GM15510 (cell line): ENCODE results near the gene NPLOC4.

Experiments used
- POLR2A ChIP-seq: IDR thresholded peaks from 3 replicates; pipeline ENCODE4 v1.6.1; 2011; ENCODE audit warnings: borderline replicate concordance; ENCODE audit not compliant: insufficient read length; ENCODE audit errors: extremely low read depth

The NPLOC4 gene

DNA sequence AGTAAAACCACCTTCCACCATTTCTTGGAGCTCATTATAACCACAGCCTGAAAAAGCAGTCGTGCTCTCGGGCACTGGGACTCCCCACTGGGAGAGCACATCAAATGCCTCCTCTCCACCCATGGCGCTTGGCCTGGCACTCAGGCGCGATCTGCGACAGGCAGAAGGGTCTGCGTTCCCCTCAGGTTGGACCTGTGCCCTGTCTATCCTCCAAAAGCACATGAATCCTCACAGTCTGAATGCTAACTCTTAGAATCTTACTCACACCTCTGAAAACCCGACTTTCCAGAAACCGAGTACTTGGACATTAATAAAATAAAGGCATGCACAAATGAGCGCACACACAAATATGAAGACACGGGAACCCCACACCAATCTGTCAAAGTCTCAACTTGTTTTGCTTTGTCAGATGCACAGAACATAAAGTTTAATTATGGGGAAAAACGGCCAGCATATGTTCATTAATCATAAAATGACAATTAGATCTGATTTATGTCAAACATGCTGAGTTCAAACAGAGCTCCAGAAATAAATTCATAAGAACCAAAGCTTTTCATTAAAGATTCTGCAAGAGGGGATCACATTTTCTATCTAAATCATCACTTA is 64.2 kb downstream of the NPLOC4 start:
- TF ChIP-seq POLR2A: no peak

DNA sequence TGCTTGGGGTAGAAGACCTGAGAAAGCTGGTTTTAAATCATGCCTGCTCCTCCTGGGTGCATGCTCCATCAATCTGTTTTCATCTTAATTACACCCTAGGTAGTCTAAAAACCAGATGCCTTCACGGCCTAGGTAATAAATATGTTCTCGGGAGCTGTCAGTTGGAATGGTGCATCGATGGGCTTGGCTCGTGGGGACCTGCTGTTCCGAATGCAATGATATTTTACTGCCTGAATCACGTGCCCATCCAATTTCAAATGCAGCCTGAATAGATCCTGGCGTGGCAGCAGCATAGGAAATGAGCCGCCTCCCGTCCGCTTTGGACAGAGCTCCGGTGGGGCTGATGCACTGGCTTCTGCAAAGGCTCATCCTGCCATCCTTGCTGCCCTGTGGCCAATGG is 65.9 kb downstream of the NPLOC4 start:
- no peak for TF ChIP-seq POLR2A

DNA sequence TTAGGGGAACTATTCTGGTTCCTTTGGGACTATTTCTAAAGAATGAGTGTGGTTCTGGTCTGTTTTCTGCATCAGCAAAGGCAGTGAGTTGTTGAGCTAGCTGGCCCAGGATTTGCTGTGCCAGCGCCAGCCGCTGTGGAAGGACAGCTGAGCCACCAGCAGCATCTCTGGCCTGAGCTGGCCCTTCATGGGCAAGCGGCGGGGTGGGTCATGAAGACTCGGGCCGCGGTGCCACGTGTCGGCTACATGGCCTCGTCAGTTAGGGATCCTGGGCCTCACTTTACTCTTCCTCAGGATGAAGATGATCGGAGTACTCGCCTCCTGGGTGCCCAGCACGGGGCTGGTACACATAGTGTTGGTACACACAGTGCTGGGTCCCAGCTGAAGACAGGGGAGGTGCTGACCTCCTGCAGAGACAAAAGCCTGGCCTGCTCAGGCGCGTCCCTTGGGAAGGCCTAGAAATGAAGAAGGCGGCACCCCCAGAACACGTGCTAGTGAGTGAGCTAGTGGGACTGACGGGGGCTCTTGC is 66.9 kb downstream of the NPLOC4 start:
- TF ChIP-seq POLR2A: no peak

DNA sequence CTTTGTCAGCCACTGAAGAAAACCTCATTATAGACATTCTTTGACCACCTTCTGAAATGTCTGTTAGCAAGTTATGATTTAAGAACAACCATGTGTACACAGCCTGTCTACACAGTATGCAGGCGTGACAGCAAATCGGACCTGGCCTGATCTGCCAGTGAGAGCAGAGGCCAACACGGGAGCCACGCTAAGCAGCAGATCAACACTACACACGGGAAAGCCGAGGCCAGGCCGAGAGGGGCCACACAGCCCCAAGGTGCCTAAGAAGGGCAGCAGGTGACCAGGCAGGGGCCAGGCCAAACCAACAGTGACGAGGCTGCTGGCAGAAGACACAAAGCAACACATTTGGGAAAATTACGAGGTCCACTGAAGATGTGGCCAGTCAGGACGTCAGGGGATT is 68.5 kb downstream of the NPLOC4 start:
- TF ChIP-seq POLR2A: no peak

DNA sequence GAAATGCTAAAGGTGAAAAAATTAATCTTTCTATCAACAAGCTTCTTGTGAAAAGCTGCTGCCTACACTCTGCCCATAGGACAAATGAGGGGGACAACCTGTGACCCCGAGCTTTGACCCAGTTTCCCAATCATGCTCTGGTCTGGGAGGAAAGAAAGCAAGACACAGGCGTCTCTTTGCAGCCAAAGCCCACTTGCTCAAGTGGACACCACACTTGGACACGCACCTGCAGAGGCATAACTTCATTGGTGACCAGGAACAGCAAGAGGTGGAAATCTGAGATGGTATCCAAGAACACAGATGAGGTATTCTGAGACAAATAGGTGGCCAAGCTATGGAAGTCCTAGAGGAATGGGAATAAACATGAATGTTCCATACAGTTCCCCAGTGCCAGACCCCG is 69.7 kb downstream of the NPLOC4 start:
- no peak for TF ChIP-seq POLR2A

DNA sequence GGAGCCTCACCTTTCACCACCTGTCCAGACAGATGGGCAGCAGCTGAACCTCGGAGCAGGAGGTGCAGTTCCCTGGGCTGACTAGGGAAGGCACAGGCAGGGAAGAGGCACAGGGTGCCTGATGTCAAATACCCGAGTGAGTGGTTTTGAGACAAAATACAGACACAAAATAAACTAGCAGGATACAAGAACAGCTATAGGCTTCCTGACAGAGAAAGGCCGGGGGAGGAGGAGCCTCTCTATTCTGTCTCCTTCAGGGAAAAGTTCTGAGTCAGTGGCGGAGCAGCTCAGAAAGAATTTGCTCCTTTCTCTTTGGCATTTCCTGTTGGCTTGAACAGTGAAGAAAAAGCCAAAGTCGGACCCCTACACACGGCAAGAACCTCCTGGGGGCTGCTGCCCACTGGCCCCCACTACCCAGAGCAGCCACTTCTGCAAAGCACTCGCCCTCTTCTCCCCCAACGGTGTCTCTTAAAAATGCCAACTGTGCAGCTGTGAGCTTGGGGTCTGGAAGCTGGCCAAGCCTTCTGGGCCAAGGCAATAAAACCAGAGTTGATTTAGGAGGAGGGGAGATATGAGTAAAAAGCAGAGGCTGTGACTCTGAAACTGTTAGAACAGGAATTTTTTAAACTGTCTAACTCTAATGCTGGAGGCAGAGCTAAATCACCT is 70.3 kb downstream of the NPLOC4 start:
- no peak for TF ChIP-seq POLR2A

DNA sequence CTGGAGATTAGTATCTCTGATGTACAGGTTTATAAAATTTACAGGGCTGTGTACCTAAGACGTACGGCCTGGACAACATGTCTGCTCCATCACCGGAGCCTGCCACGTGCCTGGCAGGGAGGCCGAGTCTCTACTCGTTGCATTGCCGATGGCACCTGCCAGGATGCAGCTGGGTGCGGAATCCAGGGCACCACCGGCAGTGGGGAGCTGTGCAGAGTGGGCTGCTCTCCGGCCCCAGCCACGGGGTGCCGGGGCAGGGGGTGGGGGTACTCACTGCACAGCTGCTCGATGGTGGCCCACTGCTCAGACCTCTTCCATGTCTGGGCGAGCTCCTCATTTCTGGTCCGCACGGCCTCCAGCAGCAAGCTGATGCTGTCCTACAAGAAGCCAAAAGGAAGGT is 71.7 kb downstream of the NPLOC4 start:
- no peak for TF ChIP-seq POLR2A

DNA sequence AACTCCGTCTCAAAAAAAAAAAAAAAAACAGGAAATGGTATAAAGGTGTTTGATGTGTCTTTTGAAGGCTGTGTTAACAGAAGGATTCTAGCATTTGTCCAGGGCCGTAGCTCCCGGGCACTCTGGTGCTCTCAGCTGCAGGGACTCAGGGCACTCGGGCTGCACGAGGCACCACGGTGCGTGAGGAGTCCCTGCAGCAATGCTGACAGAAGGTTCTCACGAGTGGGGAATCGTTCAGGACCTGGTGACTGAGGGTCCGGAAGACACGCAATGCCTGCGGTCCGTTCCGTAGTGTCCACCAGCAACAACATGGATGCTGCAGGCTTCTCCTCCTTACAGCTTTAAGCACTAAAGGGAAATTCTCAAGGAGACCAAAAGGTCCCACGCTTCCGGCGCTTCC is 72.1 kb downstream of the NPLOC4 start:
- TF ChIP-seq POLR2A: no peak

DNA sequence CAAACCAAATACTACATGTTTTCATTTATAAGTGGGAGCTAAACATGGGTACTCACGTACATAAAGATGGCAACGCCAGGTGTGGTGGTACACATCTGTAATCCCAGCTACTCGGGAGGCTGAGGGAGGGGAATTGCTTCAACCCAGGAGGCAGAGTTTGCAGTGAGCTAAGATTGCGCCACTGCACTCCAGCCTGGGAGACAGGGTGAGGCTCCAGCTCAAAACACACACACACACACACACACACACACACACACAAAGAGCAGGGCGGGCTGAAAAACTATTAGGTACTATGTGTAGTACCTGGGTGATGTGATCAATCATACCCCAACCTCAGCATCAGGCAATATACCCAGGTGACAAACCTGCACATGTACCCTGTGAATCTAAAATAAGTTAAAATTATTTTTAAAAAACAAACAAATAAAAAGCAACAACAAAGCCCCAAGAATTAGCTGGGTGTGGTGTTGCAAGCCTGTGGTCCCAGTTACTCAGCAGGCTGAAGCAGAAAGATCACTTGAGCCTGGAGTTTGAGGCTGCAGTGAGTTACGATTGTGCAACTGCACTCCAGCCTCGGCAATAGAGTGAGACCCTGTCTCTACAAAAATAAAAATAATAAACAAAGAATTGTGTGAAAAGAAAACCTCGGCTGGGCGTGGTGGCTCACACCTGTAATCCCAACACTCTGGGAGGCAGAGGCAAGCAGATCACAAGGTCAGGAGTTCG is 72.9 kb downstream of the NPLOC4 start:
- no peak for TF ChIP-seq POLR2A

DNA sequence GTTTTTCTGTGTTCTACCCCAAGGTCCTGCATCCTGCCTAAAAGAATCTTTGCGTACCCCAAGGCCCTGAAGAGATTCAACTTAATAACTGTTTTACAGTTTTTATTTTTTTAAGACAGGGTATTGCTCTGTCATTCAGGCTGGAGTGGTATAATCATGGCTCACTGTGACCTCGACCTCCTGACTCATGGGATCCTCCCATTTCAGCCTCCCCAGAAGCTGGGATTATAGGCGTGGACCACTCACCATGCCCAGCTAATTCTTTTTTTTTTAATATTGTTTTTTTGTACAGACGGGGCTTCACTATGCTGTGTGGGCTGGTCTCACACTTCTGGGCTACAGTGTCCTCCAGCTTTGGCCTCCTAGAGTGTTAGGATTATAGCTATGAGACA is 75.4 kb downstream of the NPLOC4 start:
- no peak for TF ChIP-seq POLR2A

DNA sequence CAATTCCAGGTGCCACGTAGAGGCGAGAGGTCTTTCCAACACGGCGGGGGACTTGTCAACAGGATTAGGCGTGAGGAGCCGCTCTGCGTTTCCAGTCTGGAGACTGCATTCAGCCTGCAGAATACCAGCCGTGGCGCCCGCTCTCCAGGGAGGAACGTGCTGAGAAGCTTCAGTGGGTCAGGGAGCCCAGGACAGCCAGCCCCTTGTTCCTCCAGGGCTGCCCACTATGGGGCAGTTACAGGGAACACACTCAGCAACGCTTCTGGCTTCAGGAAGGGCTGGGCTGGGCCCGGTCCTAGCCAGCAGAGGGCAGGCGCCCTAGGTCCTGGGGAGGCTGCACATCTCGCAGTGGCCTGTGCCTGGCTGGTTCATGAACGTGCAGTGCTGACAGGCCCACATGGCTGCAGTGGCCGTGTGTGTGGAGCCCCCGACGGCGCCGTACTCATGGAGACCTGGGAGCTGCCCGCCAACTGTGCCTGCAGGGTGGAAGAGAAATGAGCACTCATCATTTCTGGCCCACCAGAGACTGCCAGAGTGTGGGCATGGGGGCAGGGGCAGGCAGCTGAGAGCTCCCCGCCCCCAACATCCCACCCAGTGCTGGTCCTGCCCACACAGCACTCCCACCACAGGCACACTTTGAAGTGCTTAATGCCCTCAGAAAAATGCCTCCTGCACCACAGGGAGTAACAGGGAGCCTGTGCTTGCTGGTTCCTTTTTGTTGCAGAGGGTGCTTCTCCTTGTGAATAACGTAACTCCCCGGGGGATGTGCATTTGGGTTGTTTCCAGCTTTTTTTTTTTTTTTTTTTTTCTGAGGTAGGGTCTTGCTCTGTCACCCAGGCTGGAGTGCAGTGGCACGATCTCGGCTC is 77.7 kb downstream of the NPLOC4 start:
- peak; percentile 12 for TF ChIP-seq POLR2A

DNA sequence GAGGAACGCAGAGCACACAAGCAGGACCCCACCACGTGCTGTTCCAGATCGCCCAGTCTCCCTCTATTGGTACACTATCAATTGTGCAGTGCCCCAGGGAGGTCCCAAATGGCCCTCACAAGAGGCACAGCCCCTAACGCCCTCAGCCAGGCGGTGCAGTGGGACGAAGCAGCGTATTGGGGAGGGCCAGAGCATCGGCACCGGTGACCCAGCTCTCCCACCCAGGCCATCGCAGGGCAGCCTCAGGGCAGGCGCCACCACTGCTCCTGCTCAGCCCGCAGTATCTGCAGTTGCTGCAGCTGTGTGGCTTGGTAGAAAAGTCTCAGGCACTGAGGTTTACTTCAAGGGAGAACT is 78.8 kb downstream of the NPLOC4 start:
- no peak for TF ChIP-seq POLR2A

DNA sequence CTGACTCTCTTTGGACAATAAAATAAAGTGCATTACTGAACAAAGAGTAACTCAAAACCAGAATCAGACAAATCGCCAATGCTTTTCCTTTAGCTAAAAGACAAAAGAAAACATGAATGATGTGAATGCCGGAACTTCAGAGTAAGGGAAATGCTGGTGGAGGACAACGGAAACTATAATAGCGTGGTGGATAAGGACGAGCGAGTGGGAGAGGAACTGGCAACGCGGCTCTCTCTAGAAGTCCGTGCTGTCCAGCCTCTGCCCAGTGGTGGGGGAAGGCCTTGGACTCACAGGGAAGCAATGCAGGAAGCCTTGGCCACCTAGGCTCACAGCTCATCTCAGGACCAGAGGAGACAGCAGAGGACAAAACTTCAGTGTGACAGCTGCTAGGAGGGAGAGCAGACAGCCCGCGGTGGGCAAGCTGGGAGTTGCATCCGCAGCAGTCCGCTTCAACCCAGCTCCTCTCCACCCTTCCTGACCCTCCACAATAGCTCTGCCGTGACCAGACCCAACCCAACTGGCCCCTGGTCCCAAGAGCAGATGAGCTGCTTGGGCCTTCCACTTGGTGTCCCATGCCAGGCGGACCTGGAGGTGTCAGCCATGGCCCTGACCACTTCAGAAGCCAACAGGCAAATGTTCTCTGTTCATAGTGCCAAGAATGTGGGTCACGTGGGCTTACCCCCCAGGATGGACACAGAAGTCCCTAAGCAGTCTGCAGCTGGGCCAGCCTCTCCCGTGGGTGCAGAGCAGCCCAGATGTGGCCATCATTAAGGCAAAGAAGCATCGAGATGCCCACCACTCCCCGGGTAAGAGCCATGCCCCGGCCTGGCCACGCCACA is 79.4 kb downstream of the NPLOC4 start:
- no peak for TF ChIP-seq POLR2A

DNA sequence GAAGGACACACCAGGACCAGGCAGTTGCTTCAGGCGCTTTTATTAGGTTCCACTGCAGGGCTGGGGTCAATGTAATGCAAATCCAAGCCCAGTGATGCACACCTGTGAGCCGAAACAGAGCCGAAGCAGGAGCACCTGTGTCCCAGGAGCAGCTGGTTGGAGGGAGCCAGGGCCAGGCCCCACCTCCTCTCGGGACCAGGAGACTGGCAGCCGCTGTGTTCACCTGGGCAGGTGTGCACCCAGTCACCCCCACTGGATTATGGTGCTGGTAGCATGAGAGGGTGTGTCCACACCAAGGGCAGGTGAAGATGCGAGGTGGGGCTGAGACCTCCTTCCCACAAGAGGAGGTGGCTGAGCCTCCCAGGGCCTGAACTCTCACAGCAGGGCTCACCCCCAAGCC is 80.0 kb downstream of the NPLOC4 start:
- peak; percentile 10 for TF ChIP-seq POLR2A
